ENCODE data around the gene MPC1.
"Not testable (repeated sequence)": the region's sequence is repeated elsewhere in the genome, so short reads cannot be mapped to it uniquely, and the experiment has no call there.

MPC1 gene

DNA sequence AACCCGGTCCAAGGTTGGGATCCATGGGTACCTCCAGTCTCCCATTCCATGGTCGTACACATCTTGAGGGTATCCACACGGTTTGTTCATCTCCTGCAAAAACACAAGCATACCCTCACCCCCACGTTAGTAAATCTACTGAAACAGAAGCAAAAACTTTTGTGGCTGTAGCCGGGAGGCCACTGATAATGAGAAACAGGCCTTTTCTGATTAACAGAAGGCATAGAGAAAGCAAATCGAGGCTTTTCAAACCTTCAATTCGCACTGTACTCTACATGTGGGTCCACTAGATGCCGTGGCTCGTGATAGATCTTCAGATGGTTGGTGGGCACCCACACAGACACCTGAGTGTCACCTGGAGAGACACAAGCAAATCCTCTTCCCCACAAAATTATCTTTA, 37.1 kb downstream of the MPC1 start:
- not testable (repeated sequence) for DNase-seq (ENCODE audit: low read depth in 2 of 2)

DNA sequence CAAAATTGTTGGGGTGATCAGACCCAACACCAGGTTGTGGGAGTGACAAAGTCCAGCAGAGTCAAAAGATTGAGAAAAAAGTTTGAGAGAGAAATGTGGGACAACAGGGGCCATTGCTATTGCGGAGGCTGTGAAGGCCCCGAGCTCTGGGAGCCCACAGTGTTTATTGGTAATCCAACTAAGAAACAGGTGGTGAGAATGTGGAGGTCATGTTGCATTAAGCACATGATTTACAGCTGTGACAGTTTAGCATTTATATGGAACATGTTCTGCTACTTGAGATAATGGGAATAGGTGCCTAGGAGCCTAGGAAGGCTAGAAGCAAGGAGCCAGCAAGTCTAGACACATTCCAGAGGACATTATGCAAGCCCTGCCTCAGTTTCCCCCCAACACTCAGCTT, 37.8 kb downstream of the MPC1 start:
- DNase-seq (ENCODE audit: low read depth in 2 of 2), result not testable (repeated sequence)

DNA sequence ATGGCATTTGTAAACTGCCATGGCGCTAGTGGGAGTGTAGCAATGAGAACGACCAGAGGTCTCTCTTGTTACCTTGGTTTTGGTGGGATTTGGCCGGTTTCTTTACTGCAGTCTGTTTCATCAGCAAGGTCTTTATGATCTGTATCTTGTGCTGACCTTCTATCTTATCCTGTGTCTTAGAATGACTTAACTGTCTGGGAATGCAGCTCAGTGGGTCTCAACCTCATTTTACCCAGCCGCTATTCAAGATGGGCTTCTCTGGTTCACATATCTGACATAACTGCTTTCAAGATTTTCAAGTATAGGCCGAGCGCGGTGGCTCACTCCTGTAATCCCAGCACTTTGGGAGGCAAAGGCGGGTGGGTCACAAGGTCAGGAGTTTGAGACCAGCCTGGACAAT, 38.5 kb downstream of the MPC1 start:
- no peak for DNase-seq (ENCODE audit: low read depth in 2 of 2)

DNA sequence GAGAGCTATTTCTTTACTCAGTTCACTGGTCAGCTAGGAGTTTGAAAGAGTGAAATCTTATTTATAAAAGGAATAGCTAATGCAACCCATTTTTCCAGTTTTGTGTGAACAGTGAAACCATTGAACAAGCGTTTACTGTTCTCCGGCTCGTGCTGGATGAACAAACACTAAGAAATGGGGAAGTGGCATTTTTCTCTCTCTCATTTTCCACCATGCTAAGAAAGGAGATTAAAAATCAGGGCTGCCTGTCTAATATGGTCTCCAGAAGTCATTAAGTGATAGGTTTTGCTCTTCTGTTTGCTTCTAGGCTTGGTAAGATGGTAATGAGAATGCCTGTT, 39.6 kb downstream of the MPC1 start:
- no peak for DNase-seq (ENCODE audit: low read depth in 2 of 2)

DNA sequence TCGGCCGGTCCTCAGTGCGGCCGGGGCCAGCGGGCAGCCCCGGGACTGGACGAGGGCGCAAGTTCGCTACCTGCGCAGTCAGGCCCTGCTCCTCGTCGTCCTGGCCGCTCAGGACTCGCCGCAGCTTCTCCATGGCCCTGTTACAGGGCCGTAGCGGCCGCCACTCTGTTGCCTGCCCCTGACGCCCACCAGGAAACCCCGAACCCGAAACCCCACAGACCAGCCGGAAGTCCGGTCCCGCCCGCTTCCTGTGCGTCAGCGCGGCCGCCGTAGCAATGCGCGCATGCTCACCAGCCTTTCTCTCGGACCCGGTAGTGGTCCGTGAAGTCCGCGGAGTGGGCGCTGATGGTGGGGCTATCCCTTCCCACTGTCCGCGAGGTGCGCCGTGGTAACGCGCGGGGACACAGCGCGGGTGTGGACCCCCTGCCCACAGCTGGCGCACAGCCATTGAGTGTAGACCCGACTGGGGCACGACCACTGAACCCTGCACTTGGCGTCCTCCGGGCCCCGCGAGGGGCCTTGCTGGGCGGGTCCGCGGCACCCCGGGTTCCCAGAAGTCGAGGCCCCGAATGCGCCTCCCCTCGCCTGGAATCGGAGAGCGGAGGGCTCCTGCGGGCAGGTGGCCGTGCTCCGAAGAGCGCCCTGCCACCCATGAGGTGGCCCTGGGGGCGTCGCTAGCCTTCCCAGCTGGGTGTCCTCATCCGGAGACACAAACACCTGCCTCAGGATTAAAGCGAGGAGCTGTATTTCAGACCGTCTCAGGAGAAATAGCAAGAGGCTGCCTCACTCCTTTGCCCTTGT, 40.2 kb downstream of the MPC1 start, which contains the start of gene SFT2D1:
SFT2D1 (minus strand) TSS at position 197 of the 801 bp plus-strand sequence; CDS start at position 133, 64 bp downstream.
- peak; percentile 65 to 68 for DNase-seq (ENCODE audit: low read depth in 2 of 2)

DNA sequence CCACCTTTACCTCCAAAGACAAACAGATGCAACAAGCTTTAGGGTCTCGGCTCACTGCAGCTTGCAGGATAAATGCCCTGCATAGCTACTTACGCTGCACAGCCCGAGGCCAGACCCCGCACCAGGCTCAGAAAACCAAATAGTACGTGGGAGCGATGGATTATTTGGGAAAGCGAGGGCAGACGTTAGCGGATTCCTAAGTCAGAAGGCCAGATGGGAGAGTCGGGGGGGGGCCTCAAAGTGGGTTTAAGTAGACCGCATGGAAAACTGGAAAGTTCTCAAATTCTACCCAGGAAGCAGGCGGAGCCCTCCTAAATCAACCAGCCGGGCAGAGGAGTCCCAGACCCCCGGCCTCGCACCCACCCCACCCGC, 40.8 kb downstream of the MPC1 start:
- DNase-seq (ENCODE audit: low read depth in 2 of 2), result no peak

DNA sequence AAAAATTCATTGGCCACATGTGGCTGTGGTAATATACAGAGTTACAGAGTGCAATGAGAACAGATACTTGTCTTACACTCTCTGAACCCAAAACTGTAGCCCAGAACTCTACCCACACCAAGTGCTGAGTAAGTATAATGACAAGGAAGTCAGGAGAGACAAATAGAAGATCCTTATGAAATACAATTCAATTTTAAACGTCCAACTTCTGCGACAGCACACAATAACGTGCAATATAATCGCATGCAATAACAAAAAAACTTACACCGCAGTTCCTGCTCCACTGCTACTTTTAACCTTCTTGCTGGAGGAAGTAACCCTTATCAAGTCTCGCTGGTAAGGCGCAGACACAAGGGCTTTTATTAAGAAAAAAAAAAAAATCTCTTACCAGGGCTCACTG, 41.3 kb downstream of the MPC1 start:
- no peak for DNase-seq (ENCODE audit: low read depth in 2 of 2)

DNA sequence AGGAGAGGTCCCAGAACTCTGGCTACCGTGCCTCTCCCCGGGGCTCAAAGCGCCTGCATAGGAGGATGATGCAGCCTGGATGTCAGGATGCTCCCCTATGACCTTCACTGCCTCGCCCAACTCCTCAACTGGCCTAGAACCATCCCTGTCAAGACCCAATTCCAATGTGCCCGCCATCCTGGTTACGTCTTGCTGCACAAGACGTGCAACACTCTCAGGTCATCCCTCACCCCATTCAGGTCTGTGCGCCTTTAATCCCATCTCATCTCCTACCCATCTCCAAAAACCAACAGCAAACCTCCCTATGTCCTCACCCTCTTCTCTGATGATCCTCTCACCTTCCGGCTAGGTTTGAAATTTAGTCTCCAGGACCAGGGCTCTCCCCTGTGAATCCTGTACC, 43.9 kb downstream of the MPC1 start:
- DNase-seq (ENCODE audit: low read depth in 2 of 2), result no peak

DNA sequence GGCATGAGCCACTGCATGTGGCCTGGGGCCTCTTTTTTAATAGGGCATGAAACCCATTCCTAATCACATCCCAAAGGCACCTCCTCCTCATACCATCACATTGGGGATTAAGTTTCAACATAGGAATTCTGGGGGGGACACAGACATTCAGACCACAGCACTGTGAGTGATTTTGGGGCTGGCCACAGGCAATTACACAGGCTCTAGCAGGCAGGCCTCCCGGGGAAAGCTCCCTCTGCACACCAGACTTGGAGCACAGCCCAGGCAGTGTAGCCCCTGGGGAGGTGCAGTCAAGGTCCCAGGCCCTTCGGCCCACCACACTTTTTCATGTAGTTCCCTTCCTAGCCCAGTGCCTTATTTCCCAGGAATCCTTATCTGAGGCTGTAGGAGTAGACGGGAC, 45.9 kb downstream of the MPC1 start:
- no peak for DNase-seq (ENCODE audit: low read depth in 2 of 2)

DNA sequence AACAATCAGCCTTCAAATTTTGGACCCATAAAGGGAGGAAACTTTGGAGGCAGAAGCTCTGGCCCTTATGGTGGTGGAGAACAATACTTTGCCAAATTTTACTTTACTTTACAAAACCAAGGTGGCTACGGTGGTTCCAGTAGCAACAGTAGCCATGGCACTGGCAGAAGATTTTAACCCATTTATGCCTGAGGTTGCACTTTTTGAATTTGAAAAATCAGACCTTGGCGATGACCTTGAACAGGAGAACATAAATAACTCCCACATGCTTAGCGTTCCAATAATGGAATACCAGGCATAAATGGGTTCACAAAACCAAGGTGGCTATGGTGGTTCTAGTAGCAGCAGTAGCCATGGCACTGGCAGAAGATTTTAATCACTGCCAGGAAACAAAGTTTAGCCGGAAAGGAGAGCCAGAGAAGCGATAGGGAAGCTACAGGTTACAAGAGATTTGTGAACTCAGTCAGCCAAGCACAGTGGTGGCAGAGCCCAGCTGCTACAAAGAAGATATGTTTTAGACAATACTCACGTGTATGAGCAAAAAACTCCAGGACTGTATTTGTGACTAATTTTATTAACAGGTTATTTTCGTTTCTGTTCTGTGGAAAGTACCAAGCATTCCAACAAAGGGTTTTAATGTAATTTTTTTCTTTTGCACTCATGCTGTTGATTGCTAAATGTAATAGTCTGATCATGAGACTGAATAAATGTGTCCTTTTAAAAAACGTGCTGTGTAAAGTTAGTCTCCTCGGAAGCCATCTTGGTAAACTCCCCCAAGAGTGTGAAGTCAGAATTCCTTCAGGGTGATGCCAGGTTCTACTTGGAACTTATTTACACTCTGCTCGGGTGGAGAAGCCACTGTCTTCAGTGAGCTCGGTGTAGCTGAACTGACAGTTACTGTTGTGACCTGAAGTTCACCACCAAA, 47.1 kb downstream of the MPC1 start:
- DNase-seq (ENCODE audit: low read depth in 2 of 2), result no peak

DNA sequence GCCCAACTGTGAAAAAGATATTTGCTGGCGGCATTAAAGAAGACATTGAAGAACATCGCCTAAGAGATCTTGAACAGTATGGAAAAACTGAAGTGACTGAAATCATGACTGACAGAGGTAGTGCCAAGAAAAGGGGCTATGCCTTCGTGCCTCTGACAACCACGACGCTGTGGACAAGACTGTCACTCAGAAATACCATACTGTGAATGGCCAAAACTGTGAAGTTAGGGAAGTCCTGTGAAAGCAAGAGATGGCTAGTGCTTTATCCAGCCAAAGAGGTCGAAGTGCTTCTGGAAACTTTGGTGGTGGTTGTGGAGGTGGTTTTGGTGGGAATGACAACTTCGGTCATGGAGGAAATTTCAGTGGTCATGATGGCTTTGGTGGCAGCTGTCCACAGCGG, 47.9 kb downstream of the MPC1 start:
- no peak for DNase-seq (ENCODE audit: low read depth in 2 of 2)

DNA sequence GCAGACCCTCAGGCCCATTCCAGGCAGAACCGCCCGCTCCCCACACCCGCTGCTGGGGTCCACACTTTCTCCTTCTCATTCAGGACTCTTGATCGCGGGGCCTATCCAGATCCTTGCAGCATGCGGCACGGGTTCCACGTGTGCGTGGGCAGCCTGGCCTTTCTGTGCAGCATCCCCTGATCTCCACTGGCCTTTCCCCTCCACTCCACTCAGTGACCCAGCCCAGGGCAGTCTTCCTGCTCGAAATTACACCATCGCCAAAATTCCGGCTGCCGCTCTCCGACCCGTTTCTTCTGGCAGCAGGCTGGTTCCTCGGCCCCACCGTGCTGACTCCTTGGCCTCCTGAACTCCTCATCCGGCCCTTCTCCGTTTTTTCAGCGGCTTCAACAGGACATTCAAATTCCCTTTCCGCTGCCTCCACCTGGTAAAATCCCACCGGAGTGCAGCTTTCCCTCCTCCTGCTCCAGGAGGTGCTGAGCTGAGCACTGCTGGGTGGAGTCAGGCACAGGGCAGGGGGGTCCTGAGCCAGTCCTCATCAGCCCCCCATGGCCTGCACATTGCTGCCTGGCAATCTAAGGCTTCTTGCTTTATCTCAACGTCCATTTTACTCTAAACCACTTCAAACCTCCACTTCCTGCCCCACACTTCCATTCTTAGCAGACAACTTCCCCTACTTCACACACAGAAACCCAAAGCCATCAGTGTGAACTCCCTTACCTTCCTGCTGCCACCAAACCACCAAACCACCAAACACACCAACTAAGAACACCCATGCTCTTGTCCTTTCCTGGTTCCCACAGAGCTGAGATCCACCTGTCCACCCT, 49.4 kb downstream of the MPC1 start:
- no peak for DNase-seq (ENCODE audit: low read depth in 2 of 2)

DNA sequence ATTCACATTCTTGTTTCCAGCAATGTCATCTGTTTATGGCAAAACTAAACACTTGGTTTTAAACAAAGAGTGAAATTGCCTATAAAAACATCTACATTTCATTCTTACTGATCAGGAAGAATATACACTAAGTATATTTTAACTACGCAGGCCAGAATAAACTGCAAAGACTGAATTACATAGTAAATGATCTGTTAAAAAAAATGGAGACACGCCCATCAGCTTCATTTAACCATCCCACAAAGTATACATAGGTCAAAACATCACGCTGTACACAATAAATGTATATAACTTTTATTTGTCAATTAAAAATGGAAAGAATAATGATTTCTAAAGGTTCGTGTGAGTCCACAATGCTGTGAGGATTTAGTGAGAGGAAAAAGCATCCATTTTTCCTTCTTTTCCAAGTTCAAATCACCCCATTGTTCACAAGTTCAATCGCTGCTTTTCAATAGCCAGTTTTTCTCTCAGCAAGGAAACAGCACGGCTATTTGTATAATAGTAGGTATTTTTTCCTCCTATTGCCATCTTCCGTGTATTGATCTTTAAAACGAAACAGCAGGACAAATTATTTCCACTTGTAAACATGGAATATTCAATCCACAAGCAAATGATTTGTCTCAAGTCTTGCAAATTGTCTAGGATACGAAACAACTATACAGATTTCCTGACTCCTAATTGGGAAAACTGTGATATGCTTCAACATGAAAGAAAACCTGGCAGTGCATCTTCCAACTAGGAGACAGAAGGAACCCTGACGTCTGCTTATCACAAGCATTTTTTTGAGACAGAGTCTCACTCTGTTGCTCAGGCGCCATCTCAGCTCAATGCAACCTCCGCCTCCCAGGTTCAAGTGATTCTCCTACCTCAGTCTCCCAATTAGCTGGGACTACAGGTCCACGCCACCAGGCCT, 51.0 kb downstream of the MPC1 start:
- no peak for DNase-seq (ENCODE audit: low read depth in 2 of 2)

DNA sequence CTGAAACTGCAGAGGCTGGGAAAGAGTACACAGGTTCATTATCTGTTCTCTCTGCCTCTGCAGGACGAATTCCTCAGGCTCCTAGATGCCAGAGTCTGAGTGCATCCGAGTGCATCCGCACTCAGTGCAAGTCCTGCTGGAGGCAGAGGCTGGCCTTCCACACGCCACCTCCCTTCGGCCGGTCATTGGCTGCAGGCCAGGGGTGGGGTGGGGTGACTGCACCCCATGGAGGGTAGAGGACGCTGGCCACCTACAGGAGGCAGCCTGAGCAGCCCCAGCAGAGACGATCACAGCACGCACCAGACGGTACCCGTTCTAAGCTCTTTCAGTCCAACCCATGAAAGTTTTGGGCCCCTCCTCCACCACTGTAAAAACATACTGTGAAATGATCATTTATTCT, 52.1 kb downstream of the MPC1 start:
- DNase-seq (ENCODE audit: low read depth in 2 of 2), result no peak

DNA sequence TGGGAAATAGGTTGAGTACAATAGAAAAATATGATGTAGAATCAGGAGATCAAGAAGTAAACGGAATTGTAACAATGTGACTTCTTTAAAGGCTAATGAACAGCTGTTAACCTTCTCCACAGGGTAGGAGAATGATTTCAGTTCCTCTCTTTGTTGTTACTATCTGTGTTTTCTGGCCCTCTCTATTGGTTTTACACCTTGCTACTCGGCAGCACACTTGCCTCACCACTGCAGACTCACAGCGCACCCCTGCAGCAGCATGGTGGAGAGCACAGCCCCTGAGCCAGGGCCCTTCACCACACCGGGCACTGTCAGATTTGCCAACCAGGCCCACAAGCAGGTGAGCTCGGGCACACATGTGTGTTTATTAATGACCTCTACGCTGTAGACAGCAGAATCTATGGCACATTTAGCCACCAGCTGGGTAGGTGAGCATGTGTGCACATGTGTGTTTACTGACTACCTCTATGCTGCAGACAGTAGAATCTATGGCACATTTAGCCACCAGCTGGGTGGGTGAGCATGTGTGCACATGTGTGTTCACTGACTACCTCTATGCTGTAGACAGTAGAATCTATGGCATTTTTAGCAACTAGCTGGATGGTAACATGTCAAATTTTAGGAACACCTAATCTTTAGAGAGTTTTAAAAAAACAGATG, 57.2 kb downstream of the MPC1 start:
- DNase-seq (ENCODE audit: low read depth in 2 of 2), result no peak

DNA sequence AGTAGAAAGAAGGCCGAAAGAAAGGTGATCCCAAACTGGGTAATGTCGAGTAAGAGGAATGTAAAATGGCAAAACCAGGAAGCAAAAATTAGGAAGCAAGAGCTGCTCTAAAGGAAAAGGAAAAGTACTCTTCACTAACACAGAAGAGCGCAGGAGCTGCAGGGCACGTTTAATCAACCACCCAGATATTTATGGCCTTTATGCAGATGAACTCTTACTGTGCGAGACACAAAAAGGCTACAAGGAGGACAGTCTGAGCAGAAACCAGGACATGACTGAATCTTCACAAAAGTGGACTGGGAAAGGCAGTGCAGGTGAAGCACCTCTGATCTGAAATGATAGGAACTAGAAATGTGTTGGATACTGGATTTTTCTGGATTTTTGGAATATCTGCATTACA, 59.3 kb downstream of the MPC1 start:
- DNase-seq (ENCODE audit: low read depth in 2 of 2), result no peak

DNA sequence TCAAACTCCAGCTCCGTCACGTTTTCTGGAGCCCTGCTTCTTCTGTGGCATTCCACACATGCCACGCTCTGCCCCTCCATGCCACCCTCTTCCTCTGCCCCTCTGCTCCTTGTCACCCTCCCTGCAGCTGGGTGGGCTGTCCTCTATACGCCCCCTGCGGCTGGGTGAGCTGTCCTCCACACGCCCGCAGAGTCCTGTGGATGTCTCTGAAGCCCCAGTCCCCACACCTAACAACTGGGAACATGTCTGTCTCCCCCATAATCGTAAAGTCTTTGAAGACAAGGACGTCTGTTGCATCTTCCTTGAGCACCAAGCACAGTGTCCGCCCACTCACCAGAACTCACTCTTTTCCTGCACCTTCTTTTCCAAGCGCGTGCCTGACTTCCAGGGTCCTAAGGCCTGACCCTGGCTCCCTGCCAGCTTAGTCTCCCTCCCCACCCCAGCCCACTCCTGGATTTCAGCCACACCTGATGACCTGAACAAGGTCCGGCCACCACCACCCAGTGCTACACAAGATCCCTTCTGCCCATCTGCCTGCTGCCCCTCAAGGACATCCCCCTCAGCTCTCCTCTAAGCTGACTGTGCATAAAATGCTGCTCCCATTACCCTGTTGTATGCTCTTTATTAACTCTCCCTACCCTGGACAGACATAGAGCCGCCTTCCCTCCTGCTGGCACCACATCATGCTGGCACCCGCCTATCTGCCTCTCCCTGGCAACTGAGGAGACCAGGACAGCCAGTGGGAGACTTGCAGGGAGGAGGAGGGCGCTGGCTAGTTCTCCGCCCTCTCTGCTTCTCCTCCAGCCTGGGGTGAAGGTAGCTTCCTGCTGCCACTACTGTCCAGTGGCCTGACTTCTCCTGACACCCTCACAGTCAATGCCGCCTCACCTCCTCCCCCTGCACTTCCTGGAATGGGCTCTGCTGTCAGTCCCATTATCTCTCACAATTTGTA, 63.8 kb downstream of the MPC1 start:
- DNase-seq (ENCODE audit: low read depth in 2 of 2), result no peak

DNA sequence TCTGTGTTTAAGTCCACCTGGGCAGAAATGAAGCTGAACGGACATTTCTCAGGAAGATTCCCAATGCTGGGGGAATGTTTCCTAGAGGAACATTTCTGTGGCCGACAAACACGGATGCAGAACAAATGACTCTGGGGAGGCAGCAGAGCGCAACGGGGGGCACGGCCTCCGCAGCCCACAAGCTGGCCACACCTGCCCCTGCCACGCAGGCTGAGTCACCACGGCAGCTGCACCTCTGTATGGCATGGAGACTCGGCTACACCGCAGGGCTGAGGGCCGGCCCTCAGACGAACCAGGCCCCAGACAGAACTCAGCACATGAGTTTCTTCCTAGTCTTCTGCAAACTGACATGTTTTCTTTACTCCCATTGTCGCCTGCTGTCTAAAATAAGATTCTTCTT, 64.5 kb downstream of the MPC1 start:
- no peak for DNase-seq (ENCODE audit: low read depth in 2 of 2)

Measured in stimulated activated CD8-positive, alpha-beta memory T cell treated with anti-CD3 and anti-CD28 coated beads, Interleukin-7, amount 100 ng/mL, for 1 hour (primary cell).